HG02763 (cell line): ENCODE results near the gene TBC1D8.
"Not testable (repeated sequence)": the region's sequence is repeated elsewhere in the genome, so short reads cannot be mapped to it uniquely, and the experiment has no call there.

ENCODE experiments used
- ATAC-seq: cut with Tn5 transposase; IDR thresholded peaks from one replicate; pipeline ENCODE4 v1.9.1; 2021; ENCODE audit warnings: mild to moderate bottlenecking, moderate library complexity; ENCODE audit not compliant: unreplicated experiment

TBC1D8 gene

GRCh38 chr2:101080211-101081068, 70.7 kb downstream of the TBC1D8 start:
- no peak for ATAC-seq

DNA sequence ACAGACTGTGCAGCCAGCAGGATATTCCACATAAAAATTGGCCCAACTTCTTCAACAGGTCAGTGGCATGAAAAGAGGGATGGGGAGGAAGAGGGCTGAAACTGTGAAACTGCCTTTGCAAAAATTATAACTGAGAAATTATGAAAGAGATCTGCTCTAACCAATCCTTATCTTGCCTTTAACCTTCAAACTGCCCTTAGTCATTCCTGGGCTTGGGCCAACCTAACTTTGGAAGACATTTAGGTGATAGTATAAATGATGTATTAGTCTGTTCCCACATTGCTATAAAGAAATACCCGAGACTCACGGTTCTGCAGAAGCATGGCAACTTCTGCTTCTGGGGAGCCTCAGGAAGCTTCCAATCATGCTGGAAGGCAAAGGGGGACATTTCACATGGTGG, 74.6 kb downstream of the TBC1D8 start:
- ATAC-seq, result no peak

- ATAC-seq, result no peak
Observed at GRCh38 chr2:101064868-101065549, 86.2 kb downstream of the TBC1D8 start.

GRCh38 chr2:101064505-101064867, 86.7 kb downstream of the TBC1D8 start:
- no peak for ATAC-seq

- ATAC-seq, result no peak
Observed at GRCh38 chr2:101064125-101064502, 87.1 kb downstream of the TBC1D8 start.

DNA sequence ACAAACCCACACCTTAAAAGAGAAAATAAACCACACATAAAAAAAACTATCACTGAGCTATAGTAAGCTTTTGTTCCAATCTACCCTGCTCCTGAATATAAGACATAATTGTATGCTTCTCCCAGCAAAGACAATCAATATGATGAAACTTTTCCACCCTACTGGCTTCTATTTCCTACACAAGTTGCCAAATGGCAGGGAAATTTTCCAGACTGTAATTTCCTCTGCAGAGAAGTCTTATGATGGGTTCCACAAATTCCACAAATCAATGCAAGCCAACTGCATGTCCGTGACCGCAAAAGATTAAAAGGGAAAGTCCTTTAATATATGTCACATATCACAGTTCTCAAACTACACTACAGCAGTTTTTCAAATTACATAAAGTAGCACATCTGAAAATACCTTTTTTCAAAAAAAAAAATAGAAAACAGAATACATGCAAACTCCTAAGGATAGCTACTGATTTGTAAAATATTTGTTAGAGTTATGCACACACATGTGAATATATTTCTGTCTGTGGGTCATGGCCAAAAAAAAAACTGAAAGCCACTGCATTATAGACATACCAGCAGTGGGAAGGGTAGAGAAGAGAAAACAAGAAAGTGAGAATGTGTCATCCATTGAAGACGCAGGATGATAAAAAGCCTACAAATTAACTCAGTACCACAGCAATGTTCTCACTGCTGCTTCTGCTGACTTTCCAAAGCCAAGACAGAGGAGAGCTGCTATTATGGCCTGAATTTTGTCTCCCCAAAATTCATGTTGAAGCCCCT, 87.6 kb downstream of the TBC1D8 start:
- no peak for ATAC-seq

- no peak for ATAC-seq
Observed at GRCh38 chr2:101058386-101058785, 92.8 kb downstream of the TBC1D8 start.

DNA sequence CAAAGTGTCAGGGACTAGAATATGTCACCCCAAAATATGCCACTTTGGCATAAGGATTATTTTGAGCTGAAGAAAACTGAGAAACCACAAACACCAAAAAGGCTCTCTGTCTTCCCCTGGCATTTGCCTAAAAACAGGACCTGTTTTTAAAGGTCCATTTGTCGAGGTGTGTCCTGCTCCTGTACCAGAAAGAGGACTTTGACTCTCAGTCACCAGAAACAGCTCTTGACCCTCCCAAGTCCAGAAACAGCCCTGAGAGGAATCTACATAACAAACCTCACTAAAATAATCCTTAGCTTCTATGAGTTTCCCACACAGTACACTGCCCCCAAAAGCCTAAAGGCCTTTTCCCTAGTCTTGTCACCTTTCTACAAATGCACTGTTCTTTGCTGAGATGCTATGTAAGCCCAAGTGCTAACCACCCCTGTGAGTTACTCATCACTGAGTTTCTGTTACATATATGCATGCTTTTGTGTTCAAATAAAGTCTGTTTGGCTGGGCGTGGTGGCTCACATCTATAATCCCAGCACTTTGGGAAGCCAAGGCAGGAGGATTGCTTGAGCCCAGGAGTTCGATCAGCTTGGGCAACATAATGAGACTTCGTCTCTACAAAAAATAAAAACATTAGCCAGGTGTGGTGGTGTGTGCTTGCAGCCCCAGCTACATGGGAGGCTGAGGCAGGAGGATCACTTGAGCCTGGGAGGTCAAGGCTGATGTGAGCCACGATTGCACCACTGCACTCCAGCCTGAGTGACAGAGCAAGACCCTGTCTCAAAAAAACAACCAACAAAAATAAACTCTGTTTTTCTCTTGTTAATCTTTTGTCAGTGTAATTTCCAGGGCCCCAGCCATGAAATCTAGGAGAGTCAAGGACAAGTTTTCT, 93.9 kb downstream of the TBC1D8 start:
- no peak for ATAC-seq

- ATAC-seq, result no peak
Observed at GRCh38 chr2:101053117-101053516, 98.1 kb downstream of the TBC1D8 start.

DNA sequence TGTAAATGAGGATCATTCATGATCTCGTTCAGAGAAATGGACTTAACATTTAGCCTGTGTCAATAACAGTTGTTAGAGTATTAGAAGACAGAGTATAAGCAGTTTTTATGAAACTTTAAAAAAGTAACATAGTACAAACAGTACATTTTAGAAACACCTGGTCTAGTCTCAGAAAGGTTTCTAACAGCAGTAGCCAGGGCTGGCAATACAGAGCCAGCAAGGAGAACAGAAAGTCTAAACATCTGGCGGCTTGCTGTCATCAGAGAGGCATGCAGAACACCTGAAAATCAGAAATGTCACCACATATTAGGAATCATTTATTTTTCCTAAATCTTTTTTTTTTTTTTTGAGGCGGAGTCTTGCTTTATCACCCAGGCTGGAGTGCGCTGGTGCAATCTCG, 99.0 kb downstream of the TBC1D8 start:
- ATAC-seq, result no peak

GRCh38 chr2:101050886-101051285, 100.3 kb downstream of the TBC1D8 start:
- not testable (repeated sequence) for ATAC-seq

DNA sequence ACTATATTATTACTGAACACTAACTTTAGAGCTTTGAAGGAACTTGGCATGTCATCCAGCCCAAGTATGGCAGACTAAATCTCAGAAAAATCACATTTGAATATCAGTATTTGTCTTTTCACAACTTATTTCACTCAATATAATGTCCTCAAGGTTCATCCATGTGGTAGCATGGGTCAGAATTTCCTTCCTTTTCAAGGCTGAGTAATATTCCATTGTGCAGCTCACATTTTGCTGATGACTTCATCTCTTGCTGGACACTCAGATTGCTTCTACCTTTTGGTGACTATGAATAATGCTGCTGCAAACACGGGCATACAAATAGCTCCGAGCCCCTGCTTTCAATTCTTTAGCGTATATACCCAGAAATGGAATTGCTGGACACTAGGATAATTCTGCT, 102.4 kb downstream of the TBC1D8 start:
- ATAC-seq, result no peak

- ATAC-seq, result no peak
Observed at GRCh38 chr2:101047774-101048173, 103.4 kb downstream of the TBC1D8 start.

GRCh38 chr2:101047075-101047766, 104.0 kb downstream of the TBC1D8 start:
- no peak for ATAC-seq

GRCh38 chr2:101045330-101045729, 105.9 kb downstream of the TBC1D8 start:
- ATAC-seq, result no peak

DNA sequence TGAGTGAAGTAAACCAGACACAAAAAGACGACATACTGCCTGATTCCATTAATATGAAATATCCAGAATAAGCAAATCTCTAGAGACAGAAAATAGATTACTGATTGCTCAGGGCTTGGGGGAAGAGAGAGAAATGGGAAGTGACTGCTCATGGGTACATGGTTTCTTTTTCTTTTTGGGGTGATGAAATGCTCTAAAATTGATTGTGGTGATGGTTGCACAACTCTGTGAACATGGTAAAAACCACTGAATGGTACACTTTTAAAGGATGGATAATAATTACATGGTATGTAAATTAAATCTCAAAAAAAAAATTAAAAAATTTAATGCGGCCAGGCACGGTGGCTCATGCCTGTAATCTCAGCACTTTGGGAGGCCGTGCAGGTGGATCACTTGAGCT, 109.8 kb downstream of the TBC1D8 start:
- no peak for ATAC-seq

DNA sequence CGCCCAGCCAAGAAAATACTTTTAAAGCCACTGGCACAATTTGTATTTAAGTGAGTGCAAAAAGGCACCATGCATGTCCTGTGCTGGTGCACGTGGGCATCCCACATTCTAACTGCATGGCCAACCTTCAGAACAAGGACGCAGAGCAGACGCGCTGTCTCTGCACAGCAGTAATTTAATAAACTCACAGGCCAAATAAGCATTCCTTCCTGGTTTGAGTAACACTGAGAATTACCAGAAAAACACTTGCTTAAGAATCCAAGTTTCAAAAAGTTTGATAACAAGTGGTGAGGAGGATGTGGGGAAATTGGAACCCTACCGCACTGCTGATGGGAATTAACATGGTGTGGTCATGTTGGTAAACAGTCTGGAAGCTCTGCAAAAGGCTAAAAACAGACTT, 110.4 kb downstream of the TBC1D8 start:
- no peak for ATAC-seq

DNA sequence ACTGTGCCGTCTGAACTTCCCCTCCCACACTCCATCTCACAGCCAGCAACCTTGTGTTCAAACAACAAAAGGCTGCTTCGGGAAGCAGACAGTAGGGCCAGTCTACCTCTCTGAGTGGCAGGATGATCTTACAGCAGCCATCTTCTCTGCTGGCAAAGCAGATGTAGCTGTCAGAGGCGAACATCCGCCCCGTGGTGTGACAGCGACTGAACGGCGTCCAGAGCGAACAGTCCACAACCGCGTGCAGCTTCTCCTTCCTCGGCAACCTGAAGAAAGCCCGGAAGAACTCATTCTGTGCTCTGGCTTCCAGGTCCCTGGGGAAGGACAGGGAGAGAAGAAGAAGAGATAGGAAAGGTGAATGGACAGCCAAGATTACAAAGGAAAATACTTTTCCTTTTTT, 111.1 kb downstream of the TBC1D8 start:
- ATAC-seq, result no peak

DNA sequence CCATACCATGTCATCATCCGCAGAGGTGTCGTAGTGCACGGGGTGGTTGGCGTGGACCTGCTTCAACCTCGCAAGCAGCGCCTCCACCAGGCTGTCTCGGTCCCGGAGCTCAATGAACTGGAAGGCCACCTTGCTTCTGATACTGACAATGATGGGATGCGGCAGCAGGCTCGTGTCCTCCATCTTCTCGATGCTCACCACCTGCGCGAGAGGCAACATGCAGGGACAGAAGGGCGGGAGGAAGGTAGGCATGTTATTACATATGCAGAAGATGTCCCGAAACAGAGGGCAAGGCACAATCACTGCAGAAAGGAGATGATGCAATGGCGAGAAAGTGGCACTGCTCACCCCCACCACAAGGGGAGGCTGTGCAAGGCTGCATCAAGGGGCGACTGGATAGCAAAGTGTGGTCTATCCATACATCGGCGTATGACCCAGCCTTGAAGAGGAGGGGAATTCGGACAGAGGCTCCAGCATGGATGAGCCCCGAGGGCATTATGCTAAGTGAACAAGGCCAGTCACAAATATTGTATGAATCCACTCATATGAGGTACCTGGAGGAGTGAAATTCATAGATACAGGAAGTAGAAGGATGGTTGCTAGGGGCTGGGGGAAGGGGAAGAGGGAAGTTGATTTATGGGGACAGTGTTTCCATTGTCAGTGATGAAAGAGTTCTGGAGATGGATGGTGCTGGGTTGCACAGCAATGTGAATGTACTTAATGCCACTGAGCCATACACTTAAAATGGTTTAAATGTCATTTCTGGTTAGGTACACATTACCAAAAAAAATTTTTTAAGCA, 112.5 kb downstream of the TBC1D8 start:
- no peak for ATAC-seq
